Transverse colon (tissue), 4 donors: ENCODE results near the gene SCEL. TPM values are rescaled to one million over a fixed set of nuclear protein-coding genes. Genes with fewer than 3 reads are reported as not detected.

Experiments
- DNase-seq: peaks from one replicate; pipeline ENCODE4 v3.0.0-alpha.2; 2019
- H3K27ac ChIP-seq, 4 donors: fragments of 200-600 bp; sonication (generic); 2 replicates each; pipeline ENCODE4 v1.5.1; 2016 to 2018; ENCODE audit warnings: inconsistent platforms in 4 of 4
- H3K27me3 ChIP-seq: fragments of 200-600 bp; sonication (generic); 2 replicates; pipeline ENCODE4 v1.5.1; 2017; ENCODE audit warnings: inconsistent platforms
- H3K36me3 ChIP-seq, 4 donors: fragments of 200-600 bp; sonication (generic); 2 replicates each; pipeline ENCODE4 v1.5.1; 2017 to 2019; ENCODE audit warnings: inconsistent platforms in 4 of 4
- H3K4me1 ChIP-seq, 4 donors: fragments of 200-600 bp; sonication (generic); 2 replicates each; pipeline ENCODE4 v1.5.1; 2017 to 2020; ENCODE audit warnings: inconsistent platforms in 4 of 4
- H3K4me3 ChIP-seq, 4 donors: fragments of 200-600 bp; sonication (generic); 1 replicate in 1 of 4; 2 replicates in 3 of 4; pipeline versions ENCODE4 v1.5.1 to v1.6.1; 2017 to 2019; ENCODE audit warnings: inconsistent platforms in 4 of 4
- H3K9me3 ChIP-seq, 2 donors: fragments of 200-600 bp; sonication (generic); 2 replicates each; pipeline ENCODE4 v1.5.1; 2017 to 2019; ENCODE audit warnings: inconsistent platforms in 2 of 2
- EP300 ChIP-seq: sonication (generic); formaldehyde crosslinking; IDR thresholded peaks from one replicate; pipeline ENCODE4 v1.6.1; 2017; ENCODE audit warnings: antibody characterized with exemption, low read depth
- POLR2A ChIP-seq: fragments of 450-650 bp; IDR thresholded peaks from one replicate; pipeline ENCODE4 v1.6.1; 2016; ENCODE audit warnings: antibody characterized with exemption, mild to moderate bottlenecking, moderate library complexity
- POLR2AphosphoS5 ChIP-seq, 3 donors: sonication (generic); formaldehyde crosslinking; IDR thresholded peaks; one replicate each; pipeline ENCODE4 v1.6.1; 2016; ENCODE audit warnings: antibody characterized with exemption in 3 of 3
- WGBS, 2 donors: methylation state at CpG; one replicate each; pipeline ENCODE4 v1.1.5; 2018; ENCODE audit warnings: low coverage in 1 of 2; 5-methylcytosine and 5-hydroxymethylcytosine counted together
- in situ Hi-C, 4 donors: fragments of 200-750 bp; cut with MboI; loops; one replicate each; pipeline versions ENCODE4 v1.15.0 to v1.15.1; 2017; ENCODE audit warnings: low sequenced_read_pairs in 3 of 4, low pct_ligation_motif_present in 1 of 4, low pct_unique_long_range_greater_than_20kb in 1 of 4
- intact Hi-C: fragments of 100-400 bp; cut with DNase I; formaldehyde crosslinking; loops from one replicate; pipeline ENCODE4 v1.15.1; 2023; ENCODE audit warnings: low total_unique reads
- total RNA-seq, 4 donors: library from RNA; depleted of rRNA; stranded (reverse); fragments of >200 nt; gene quantifications; one replicate each; pipeline ENCODE4 v1.1.0, GENCODE V29; 2016
- TF ChIP-seq, protein P1 (sequence below), 5 experiments: fragments of 200-600 bp in 3 of 5; fragments of 450-650 bp in 2 of 5; sonication (generic) in 3 of 5; IDR thresholded peaks; 1 replicate in 2 of 5; 2 replicates in 3 of 5; pipeline ENCODE4 v1.5.1; 2016 to 2017; ENCODE audit warnings: antibody characterized with exemption in 5 of 5, inconsistent platforms in 3 of 5, mild to moderate bottlenecking in 2 of 5, moderate library complexity in 1 of 5

Gene SCEL
- total RNA-seq, 4 donors from 2014 or later = 0.32 to 0.96 TPM; not detected in 2

DNA sequence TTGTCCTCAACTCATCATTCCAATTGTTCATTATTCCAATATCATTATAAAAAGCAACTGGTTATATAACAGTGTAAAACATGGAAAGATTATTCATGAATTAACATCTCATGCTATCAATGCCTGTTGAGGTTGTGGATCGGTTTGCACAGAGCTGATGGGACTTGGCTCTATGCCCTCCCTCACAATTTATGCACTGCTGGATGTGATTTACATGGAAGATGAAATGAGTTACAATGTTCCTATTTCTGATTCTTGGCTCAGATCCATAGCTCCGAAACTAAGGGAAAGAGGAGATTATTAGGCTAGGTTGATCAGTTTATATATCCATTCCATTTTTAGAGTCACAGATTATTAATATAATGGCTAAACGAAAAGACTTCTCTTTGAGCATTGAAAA, 38.6 kb downstream of the SCEL start:
- DNase-seq = no peak
- H3K27ac ChIP-seq = no peak overlapping the region
- WGBS, 2 donors = 64 to 76% methylated on average over 3 of the region's 3 CpGs
- in situ Hi-C loops (no loop called here), intact Hi-C loops (no loop called here)
- no peak for TF ChIP-seq EP300
- no peaks in the 10 kb centered on the region for H3K36me3 ChIP-seq
- no peak overlapping the region for H3K4me3 ChIP-seq
- no peaks in the 10 kb centered on the region for H3K27me3 ChIP-seq
- H3K9me3 ChIP-seq = no peaks in the 10 kb centered on the region
- H3K4me1 ChIP-seq = no peaks in the 10 kb centered on the region

DNA sequence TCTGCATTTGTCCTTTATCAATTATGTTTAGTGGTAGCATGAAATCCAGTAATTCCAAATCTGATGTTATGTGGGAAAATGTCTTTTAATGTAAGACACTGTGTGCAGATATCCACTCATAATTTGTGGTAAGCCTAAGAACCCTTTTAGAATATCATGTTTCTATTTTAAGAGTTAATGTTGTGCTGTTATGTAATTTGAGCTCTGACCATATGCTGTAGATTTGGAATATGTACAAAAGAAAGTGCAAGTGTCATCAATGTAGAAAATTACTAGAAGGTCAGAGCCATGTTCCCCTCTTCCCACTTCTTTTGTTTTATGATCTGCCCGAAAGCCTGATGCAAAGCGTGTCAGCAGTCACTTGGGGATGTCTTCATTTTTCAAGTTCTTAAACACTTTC, 44.5 kb downstream of the SCEL start:
- H3K36me3 ChIP-seq = no peaks in the 10 kb centered on the region
- in situ Hi-C loops (no loop called here), intact Hi-C loops (no loop called here)
- no peak for DNase-seq
- no peaks in the 10 kb centered on the region for H3K4me1 ChIP-seq
- no peak overlapping the region for H3K27ac ChIP-seq
- TF ChIP-seq, protein P1, sequence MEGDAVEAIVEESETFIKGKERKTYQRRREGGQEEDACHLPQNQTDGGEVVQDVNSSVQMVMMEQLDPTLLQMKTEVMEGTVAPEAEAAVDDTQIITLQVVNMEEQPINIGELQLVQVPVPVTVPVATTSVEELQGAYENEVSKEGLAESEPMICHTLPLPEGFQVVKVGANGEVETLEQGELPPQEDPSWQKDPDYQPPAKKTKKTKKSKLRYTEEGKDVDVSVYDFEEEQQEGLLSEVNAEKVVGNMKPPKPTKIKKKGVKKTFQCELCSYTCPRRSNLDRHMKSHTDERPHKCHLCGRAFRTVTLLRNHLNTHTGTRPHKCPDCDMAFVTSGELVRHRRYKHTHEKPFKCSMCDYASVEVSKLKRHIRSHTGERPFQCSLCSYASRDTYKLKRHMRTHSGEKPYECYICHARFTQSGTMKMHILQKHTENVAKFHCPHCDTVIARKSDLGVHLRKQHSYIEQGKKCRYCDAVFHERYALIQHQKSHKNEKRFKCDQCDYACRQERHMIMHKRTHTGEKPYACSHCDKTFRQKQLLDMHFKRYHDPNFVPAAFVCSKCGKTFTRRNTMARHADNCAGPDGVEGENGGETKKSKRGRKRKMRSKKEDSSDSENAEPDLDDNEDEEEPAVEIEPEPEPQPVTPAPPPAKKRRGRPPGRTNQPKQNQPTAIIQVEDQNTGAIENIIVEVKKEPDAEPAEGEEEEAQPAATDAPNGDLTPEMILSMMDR (IDR thresholded peaks at IDR 0.05) = no peak
- TF ChIP-seq EP300 (no peak), POLR2A (no peak), POLR2AphosphoS5 (IDR thresholded peaks at IDR 0.05) (no peak)
- WGBS, 2 donors = 56 to 77% methylated on average over 2 of the region's 2 CpGs
- H3K27me3 ChIP-seq = no peaks in the 10 kb centered on the region
- no peak overlapping the region for H3K4me3 ChIP-seq
- no peaks in the 10 kb centered on the region for H3K9me3 ChIP-seq

DNA sequence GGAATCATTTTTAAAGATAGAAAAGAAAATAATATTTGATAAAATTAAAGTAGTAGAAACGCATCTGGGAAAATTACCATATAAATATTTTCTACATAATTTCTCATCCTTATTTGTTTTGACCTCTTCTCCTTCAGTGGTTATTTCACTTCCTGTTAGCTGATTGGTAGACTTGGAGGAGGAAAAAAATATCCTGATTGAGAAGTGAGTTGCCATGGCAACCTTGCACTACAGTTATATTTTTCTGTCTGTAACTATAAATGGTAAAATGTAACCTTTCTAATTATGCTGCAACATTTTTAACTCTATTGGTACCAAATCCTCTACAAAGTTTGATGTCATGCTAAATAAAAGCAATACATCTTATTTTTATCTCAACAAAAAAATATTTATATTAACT, 45.2 kb downstream of the SCEL start:
- H3K4me3 ChIP-seq = no peak overlapping the region
- no peaks in the 10 kb centered on the region for H3K9me3 ChIP-seq
- no peaks in the 10 kb centered on the region for H3K36me3 ChIP-seq
- no peak for DNase-seq
- no peak overlapping the region for H3K27ac ChIP-seq
- no peaks in the 10 kb centered on the region for H3K27me3 ChIP-seq
- H3K4me1 ChIP-seq = no peaks in the 10 kb centered on the region
- TF ChIP-seq POLR2A = no peak
- no peak for TF ChIP-seq EP300
- no peak for TF ChIP-seq POLR2AphosphoS5 (IDR thresholded peaks at IDR 0.05)
- TF ChIP-seq, protein P1 (IDR thresholded peaks at IDR 0.05) = no peak
- intact Hi-C loops (no loop called here), in situ Hi-C loops (no loop called here)
- 72 to 81% methylated on average over 1 of the region's 1 CpG for WGBS, 2 donors

DNA sequence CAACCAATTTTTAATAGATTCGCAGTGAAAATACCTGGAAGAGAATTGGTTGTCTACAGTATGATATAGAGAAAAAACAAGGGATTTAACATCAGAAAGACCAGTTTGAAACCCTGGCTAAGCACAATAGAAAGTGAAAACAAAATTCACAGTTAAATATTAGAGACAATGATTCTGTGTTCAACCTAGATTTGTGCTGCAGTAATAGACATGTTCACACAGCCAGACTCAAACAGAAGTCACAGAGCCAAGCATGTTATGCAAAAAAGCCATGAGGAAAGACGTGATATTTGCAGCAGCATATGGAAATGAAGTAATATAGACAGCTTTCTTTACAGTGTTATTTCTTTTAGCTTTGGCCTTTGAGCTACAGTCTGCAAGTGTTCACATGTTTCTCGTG, 48.1 kb downstream of the SCEL start:
- Histone ChIP-seq H3K4me1 (no peaks in the 10 kb centered on the region), H3K36me3 (no peaks in the 10 kb centered on the region), H3K9me3 (no peaks in the 10 kb centered on the region), H3K27me3 (no peaks in the 10 kb centered on the region), H3K27ac (no peak overlapping the region), H3K4me3 (no peak overlapping the region)
- intact Hi-C loops = no loop called here
- TF ChIP-seq EP300 = no peak
- TF ChIP-seq POLR2A = no peak
- TF ChIP-seq, protein P1 (IDR thresholded peaks at IDR 0.05) = no peak
- no peak for TF ChIP-seq POLR2AphosphoS5 (IDR thresholded peaks at IDR 0.05)
- DNase-seq = no peak
- WGBS, 2 donors = 53 to 65% methylated on average over 3 of the region's 3 CpGs
- in situ Hi-C loops = no loop called here

DNA sequence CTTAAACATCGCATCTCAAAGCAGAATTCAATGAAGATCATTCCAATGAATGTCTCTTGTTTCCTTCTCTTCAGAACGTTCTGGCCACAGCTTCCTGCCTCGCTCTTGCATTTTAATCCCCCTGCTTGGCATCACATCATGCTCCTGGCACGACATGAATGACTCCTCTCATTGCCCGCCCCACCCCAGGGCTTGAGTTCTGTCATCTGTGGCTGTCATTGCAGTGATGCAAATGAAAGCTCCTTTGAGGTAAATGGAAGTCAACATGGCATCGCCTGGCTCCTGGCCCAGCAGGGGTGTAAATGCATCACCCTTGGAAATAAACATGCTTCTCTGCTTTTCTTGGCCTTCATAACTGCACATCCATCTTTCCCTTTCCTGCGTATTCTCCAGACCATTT, 48.6 kb downstream of the SCEL start:
- no peaks in the 10 kb centered on the region for H3K36me3 ChIP-seq
- WGBS, 2 donors = 78% methylated on average over 5 to 7 of the region's 7 CpGs
- intact Hi-C loops = no loop called here
- H3K4me1 ChIP-seq = no peaks in the 10 kb centered on the region
- H3K4me3 ChIP-seq = no peak overlapping the region
- no peak for DNase-seq
- no peak overlapping the region for H3K27ac ChIP-seq
- H3K9me3 ChIP-seq = no peaks in the 10 kb centered on the region
- in situ Hi-C loops = no loop called here
- H3K27me3 ChIP-seq = no peaks in the 10 kb centered on the region
- TF ChIP-seq POLR2A (no peak), POLR2AphosphoS5 (IDR thresholded peaks at IDR 0.05) (no peak), EP300 (no peak)
- TF ChIP-seq, protein P1 (IDR thresholded peaks at IDR 0.05) = no peak
